Kidney epithelial cell (primary cell): ENCODE data around the gene RBM39. TPM values are rescaled to one million over a fixed set of nuclear protein-coding genes. Genes with fewer than 3 reads are reported as not detected.

Source experiments
- DNase-seq: peaks from one replicate; pipeline ENCODE4 v3.0.0-alpha.2; 2010; ENCODE audit warnings: low read depth
- H3K27me3 ChIP-seq: 2 replicates; pipeline ENCODE4 v1.6.0; 2011; ENCODE audit warnings: low read length; ENCODE audit not compliant: control insufficient read depth, insufficient read depth
- H3K36me3 ChIP-seq: 2 replicates; pipeline ENCODE4 v1.5.1; 2011; ENCODE audit warnings: low read length; ENCODE audit not compliant: control insufficient read depth, insufficient read depth
- H3K4me3 ChIP-seq: 2 replicates; pipeline ENCODE4 v1.5.1; 2011; ENCODE audit warnings: low read depth, mild to moderate bottlenecking, control low read depth, low read length
- total RNA-seq: library from RNA; depleted of rRNA; stranded (reverse); fragments of >200 nt; gene quantifications from 2 replicates; pipeline ENCODE4 v1.2.3, GENCODE V29; 2015
- TF ChIP-seq, protein P1 (sequence below): IDR thresholded peaks from 2 replicates; pipeline ENCODE4 v1.5.1; 2011; ENCODE audit warnings: mild to moderate bottlenecking, moderate library complexity, low read length, control low read depth, inconsistent platforms; ENCODE audit not compliant: insufficient read depth, poor library complexity, severe bottlenecking

RBM39 gene
- total RNA-seq, 1 donor from 2014 or later, result 204 TPM

DNA sequence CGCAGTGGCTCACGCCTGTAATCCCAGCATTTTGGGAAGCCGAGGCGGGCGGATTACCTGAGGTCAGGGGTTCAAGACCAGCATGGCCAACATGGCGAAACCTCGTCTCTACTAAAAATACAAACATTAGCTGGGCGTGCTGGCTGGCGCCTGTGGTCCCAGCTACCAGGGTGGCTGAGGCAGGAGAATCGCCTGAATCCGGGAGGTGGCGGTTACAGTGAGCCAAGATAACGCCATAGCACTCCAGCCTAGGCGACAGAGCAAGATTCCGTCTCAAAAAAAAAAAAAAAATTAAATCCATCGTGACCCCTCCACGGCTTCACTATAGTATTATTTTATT lies 76.1 kb downstream of the RBM39 start:
- Histone ChIP-seq H3K27me3 (no peaks in the 10 kb centered on the region), H3K36me3 (no peaks in the 10 kb centered on the region), H3K4me3 (no peak overlapping the region)
- no peak for DNase-seq
- TF ChIP-seq, protein P1, sequence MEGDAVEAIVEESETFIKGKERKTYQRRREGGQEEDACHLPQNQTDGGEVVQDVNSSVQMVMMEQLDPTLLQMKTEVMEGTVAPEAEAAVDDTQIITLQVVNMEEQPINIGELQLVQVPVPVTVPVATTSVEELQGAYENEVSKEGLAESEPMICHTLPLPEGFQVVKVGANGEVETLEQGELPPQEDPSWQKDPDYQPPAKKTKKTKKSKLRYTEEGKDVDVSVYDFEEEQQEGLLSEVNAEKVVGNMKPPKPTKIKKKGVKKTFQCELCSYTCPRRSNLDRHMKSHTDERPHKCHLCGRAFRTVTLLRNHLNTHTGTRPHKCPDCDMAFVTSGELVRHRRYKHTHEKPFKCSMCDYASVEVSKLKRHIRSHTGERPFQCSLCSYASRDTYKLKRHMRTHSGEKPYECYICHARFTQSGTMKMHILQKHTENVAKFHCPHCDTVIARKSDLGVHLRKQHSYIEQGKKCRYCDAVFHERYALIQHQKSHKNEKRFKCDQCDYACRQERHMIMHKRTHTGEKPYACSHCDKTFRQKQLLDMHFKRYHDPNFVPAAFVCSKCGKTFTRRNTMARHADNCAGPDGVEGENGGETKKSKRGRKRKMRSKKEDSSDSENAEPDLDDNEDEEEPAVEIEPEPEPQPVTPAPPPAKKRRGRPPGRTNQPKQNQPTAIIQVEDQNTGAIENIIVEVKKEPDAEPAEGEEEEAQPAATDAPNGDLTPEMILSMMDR, result no peak

DNA sequence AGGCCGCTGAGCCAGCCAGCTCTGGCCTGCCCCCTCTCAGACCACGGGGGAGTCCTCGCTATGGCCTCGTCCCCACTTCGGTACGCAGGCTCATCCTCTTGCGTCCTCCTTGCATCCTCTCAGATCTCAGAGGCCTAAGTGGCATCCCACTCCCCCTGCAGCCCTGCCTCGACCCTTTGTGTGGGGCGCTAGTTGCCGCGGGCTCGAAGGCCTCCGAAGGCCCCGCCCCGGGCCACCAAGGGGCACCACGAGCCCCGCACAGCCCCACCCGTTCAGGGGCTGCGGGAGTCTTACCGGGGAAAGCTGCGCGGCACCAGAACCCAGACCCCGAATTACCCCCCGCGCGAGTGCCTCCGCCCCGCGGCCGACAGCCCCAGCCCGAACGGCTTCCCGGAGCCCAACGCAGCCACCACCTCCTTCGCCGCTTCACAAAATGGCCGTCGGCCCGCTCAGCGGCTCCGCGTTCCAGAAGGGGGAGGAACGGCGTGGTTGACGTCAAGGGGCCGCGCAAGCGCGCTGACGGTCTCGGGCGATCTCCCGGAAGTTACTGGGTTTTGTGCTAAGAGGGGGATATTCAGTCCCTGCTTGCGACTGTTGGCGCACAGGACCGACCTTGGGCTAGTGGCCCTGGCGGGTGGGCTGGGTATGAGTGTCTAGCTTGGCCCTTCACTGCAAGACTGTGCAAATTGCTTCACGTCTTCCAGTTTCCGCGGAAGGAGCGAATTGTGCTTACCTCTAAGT lies 77.4 kb downstream of the RBM39 start, which contains the start of the genes CPNE1 and RBM12:
Gene CPNE1 (minus strand): TSS at position 435 of the 741 bp plus-strand sequence. CDS start 31,977 bp downstream, outside the sequence.
Gene RBM12 (minus strand): TSS at position 435 of the 741 bp plus-strand sequence. CDS start 9,578 bp downstream, outside the sequence.
- H3K27me3 ChIP-seq, result no peaks in the 10 kb centered on the region
- H3K36me3 ChIP-seq, result no peaks in the 10 kb centered on the region
- peak; percentile 59 for DNase-seq
- peak within 1 kb of the TSS; percentile 89 for H3K4me3 ChIP-seq
- TF ChIP-seq, protein P1, result no peak

DNA sequence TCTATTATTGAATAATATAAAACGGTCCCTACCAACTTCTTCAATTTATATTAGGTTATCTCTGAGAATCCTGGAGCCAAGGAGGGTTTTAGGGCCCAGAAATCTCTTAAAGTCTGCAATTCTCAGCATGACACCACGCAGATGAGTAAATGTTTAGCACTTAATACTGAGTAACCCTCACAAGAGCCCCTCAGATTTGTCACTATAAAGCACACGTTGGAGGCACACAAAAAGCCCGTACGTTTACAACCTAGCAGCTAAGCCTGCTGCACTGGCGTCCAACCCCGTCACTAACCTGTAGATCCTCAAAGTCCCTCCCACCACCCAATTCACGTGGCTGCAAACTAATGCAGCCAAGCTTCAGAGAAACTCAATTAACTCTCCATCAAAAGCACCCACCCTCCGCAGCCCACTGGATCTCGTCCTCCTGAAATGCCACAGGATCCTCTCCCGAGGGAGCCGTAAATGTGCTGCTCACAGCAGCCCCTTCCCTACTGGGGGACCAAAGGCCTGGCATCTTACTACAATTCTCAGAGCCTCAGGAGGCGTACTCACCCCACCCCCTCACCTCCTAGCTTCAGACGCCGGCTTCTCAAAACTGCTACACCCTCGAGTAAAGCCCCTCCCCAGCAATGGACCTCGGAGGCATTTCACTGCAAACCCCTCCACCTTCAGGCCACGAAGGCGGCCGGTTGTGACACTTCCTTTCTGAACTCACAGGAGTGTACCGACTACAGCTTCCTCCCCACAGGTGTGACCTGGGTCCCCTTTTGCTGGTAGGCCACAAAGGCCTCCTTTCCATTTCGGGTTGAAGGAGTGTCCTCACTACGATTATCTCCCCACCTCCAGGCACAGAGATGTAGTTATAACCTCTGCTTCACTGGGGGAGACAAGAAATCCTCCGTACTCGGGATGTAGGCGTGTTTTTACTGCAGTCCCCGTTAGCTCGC lies 78.3 kb downstream of the RBM39 start:
- Histone ChIP-seq H3K4me3 (peak overlapping the region; percentile 89), H3K36me3 (no peaks in the 10 kb centered on the region), H3K27me3 (no peaks in the 10 kb centered on the region)
- no peak for DNase-seq
- TF ChIP-seq, protein P1, result no peak

DNA sequence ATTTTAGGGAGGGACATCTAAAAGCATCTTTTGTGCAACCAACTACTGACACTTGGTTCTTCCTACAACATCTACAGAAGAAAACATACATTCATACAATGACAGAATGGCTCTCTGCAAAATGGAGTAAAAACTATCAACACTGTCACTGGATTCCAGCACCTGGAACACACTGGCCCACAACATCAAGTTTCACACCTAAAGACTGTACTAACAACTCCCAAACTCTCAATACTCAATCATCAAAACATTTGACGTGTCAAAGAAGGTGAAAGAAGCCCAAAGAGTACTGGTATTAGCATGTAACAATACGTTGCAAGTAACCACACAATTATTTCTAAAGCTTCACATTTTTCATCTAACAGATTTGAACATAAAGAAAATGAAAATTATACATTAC lies 79.5 kb downstream of the RBM39 start:
- DNase-seq, result no peak
- TF ChIP-seq, protein P1, result no peak
- H3K4me3 ChIP-seq, result peak overlapping the region; percentile 27
- no peaks in the 10 kb centered on the region for H3K36me3 ChIP-seq
- H3K27me3 ChIP-seq, result no peaks in the 10 kb centered on the region

DNA sequence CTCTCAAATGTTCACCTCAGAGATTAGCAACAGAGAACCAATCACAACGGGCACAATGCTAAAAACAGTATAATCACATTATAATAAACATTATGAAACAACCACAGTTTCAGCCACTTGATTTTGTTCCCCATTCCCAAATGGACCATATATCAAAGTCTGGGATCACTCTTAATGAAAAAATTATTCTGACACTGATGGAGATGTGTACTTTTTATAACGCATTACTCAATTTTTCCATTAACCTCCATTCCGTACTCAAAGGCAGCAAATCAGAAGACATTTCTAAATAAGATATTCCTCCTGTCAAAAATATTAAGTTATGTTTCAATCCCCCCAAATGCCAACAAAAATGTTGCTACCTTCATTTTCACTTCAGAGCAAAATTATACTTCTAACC lies 80.2 kb downstream of the RBM39 start:
- no peak overlapping the region for H3K4me3 ChIP-seq
- H3K36me3 ChIP-seq, result no peaks in the 10 kb centered on the region
- TF ChIP-seq, protein P1, result no peak
- no peak for DNase-seq
- no peaks in the 10 kb centered on the region for H3K27me3 ChIP-seq
